Chondrocyte (in vitro differentiated cells): ENCODE data around the gene ZNF770. TPM values are rescaled to one million over a fixed set of nuclear protein-coding genes. Genes with fewer than 3 reads are reported as not detected.
A peak's percentile ranks its signal among the peaks of the same experiment; 100 is the strongest.

Experiments
- DNase-seq: peaks from one replicate; pipeline ENCODE4 v3.0.0; 2021; ENCODE audit warnings: mixed read lengths, low spot score
- H3K27ac Mint-ChIP-seq: one replicate; pipeline ENCODE4 v1.8.0; 2021; ENCODE audit warnings: mild to moderate bottlenecking, moderate library complexity, mixed read lengths; ENCODE audit not compliant: unreplicated experiment
- H3K27me3 Mint-ChIP-seq: 2 replicates; pipeline ENCODE4 v1.8.0; 2021; ENCODE audit warnings: low read depth, mixed read lengths
- H3K36me3 Mint-ChIP-seq: 2 replicates; pipeline ENCODE4 v1.8.0; 2021; ENCODE audit warnings: low read depth, mixed read lengths
- H3K4me1 Mint-ChIP-seq: 2 replicates; pipeline ENCODE4 v1.8.0; 2021; ENCODE audit warnings: low read depth, mild to moderate bottlenecking, mixed read lengths
- H3K4me3 Mint-ChIP-seq: one replicate; pipeline ENCODE4 v1.8.0; 2021; ENCODE audit warnings: mild to moderate bottlenecking, moderate library complexity, mixed read lengths; ENCODE audit not compliant: unreplicated experiment
- H3K9me3 Mint-ChIP-seq: 2 replicates; pipeline ENCODE4 v1.8.0; 2021; ENCODE audit warnings: low read depth, mixed read lengths
- CTCF ChIP-seq: fragments of 200-600 bp; sonication (generic); IDR thresholded peaks from 2 replicates; pipeline ENCODE4 v1.5.0; 2021; ENCODE audit warnings: antibody characterized with exemption, mild to moderate bottlenecking, moderate library complexity
- total RNA-seq: library from RNA; stranded (reverse); gene quantifications from 3 replicates; pipeline ENCODE4 v1.2.1, GENCODE V29; 2021

The ZNF770 gene
- total RNA-seq, 1 donor from 2014 or later = 37.6 TPM

GRCh38 chr15:34993412-34993811, 5.3 kb upstream of the ZNF770 start:
- no peak for TF ChIP-seq CTCF
- no peaks in the 10 kb centered on the region for H3K36me3 Mint-ChIP-seq
- no peak for DNase-seq
- H3K4me1 Mint-ChIP-seq = peaks cover 3% of the 10 kb centered on the region
- H3K27me3 Mint-ChIP-seq = peaks cover 2% of the 10 kb centered on the region
- no peak overlapping the region for H3K27ac Mint-ChIP-seq
- no peaks in the 10 kb centered on the region for H3K9me3 Mint-ChIP-seq
- H3K4me3 Mint-ChIP-seq = no peak overlapping the region

GRCh38 chr15:34987609-34988026, 469 bp downstream of the ZNF770 start:
- H3K36me3 Mint-ChIP-seq = no peaks in the 10 kb centered on the region
- peak overlapping the region; percentile 97 for H3K4me3 Mint-ChIP-seq
- H3K27me3 Mint-ChIP-seq = no peaks in the 10 kb centered on the region
- no peak for DNase-seq
- no peaks in the 10 kb centered on the region for H3K9me3 Mint-ChIP-seq
- TF ChIP-seq CTCF = no peak
- H3K27ac Mint-ChIP-seq = peak overlapping the region; percentile 99
- H3K4me1 Mint-ChIP-seq = peaks cover 29% of the 10 kb centered on the region

GRCh38 chr15:34986771-34987480, 1.2 kb downstream of the ZNF770 start:
- Mint-ChIP-seq H3K36me3 (no peaks in the 10 kb centered on the region), H3K4me1 (peaks cover 29% of the 10 kb centered on the region), H3K9me3 (no peaks in the 10 kb centered on the region), H3K4me3 (peak overlapping the region; percentile 97), H3K27me3 (no peaks in the 10 kb centered on the region), H3K27ac (peak overlapping the region; percentile 99)
- DNase-seq = no peak
- no peak for TF ChIP-seq CTCF

GRCh38 chr15:34986326-34986725, 1.8 kb downstream of the ZNF770 start:
- Mint-ChIP-seq H3K27ac (peak overlapping the region; percentile 49), H3K9me3 (no peaks in the 10 kb centered on the region), H3K36me3 (peaks cover under 1% of the 10 kb centered on the region), H3K4me1 (peaks cover 29% of the 10 kb centered on the region), H3K27me3 (no peaks in the 10 kb centered on the region), H3K4me3 (peak overlapping the region; percentile 97)
- no peak for TF ChIP-seq CTCF
- DNase-seq = no peak

GRCh38 chr15:34984889-34985630, 3.0 kb downstream of the ZNF770 start:
- DNase-seq = no peak
- no peaks in the 10 kb centered on the region for H3K9me3 Mint-ChIP-seq
- H3K36me3 Mint-ChIP-seq = peaks cover 1% of the 10 kb centered on the region
- peak overlapping the region; percentile 28 for H3K4me3 Mint-ChIP-seq
- H3K27me3 Mint-ChIP-seq = no peaks in the 10 kb centered on the region
- no peak for TF ChIP-seq CTCF
- H3K4me1 Mint-ChIP-seq = peaks cover 29% of the 10 kb centered on the region
- peak overlapping the region; percentile 46 for H3K27ac Mint-ChIP-seq
